Liver (tissue), 9 donors: ENCODE results near the gene TEX48. TPM values are rescaled to one million over a fixed set of nuclear protein-coding genes. Genes with fewer than 3 reads are reported as not detected.

ENCODE experiments used
- DNase-seq: peaks from one replicate; pipeline ENCODE4 v3.0.0-alpha.2; 2017; ENCODE audit warnings: low spot score
- H3K27ac ChIP-seq, 2 donors: one replicate each; pipeline ENCODE4 v1.7.0; 2013; ENCODE audit warnings: inconsistent platforms in 2 of 2, low read length in 2 of 2, control low read depth in 1 of 2, low read depth in 1 of 2, mild to moderate bottlenecking in 1 of 2
- H3K27me3 ChIP-seq, 4 donors: one replicate each; pipeline versions ENCODE4 v1.6.1 to v1.7.0; 2013; ENCODE audit warnings: low read length in 3 of 4, inconsistent platforms in 1 of 4, mild to moderate bottlenecking in 1 of 4, moderate library complexity in 1 of 4; ENCODE audit not compliant: control insufficient read depth in 4 of 4, insufficient read depth in 4 of 4
- H3K36me3 ChIP-seq, 4 donors: one replicate each; pipeline versions ENCODE4 v1.6.1 to v1.7.0; 2013; ENCODE audit warnings: low read length in 3 of 4, mild to moderate bottlenecking in 3 of 4, low read depth in 1 of 4, moderate library complexity in 1 of 4; ENCODE audit not compliant: control insufficient read depth in 4 of 4, insufficient read depth in 3 of 4
- H3K4me1 ChIP-seq, 4 donors: one replicate each; pipeline versions ENCODE4 v1.6.1 to v1.7.0; 2013; ENCODE audit warnings: low read length in 3 of 4, mild to moderate bottlenecking in 3 of 4, moderate library complexity in 1 of 4; ENCODE audit not compliant: control insufficient read depth in 4 of 4, insufficient read depth in 4 of 4
- H3K4me3 ChIP-seq, 3 donors: one replicate each; pipeline versions ENCODE4 v1.6.1 to v1.7.0; 2013; ENCODE audit warnings: low read length in 3 of 3, control low read depth in 1 of 3, low read depth in 1 of 3, mild to moderate bottlenecking in 1 of 3
- H3K9ac ChIP-seq, 2 donors: one replicate each; pipeline ENCODE4 v1.7.0; 2013; ENCODE audit warnings: low read length in 2 of 2, mild to moderate bottlenecking in 2 of 2, moderate library complexity in 2 of 2, control low read depth in 1 of 2, low read depth in 1 of 2
- H3K9me3 ChIP-seq, 4 donors: one replicate each; pipeline versions ENCODE4 v1.6.1 to v1.7.0; 2013; ENCODE audit warnings: low read length in 3 of 4; ENCODE audit not compliant: control insufficient read depth in 4 of 4
- ATF3 ChIP-seq: IDR thresholded peaks from 2 replicates; pipeline ENCODE4 v1.6.1; 2016; ENCODE audit warnings: antibody characterized with exemption
- CTCF ChIP-seq: fragments of 150-350 bp; IDR thresholded peaks from 2 replicates; pipeline ENCODE4 v1.5.1; 2017; ENCODE audit warnings: improper control_type of control experiment, low read depth, low read length; ENCODE audit not compliant: missing input control
- FOXA2 ChIP-seq: IDR thresholded peaks from 2 replicates; pipeline ENCODE4 v1.6.1; 2016; ENCODE audit warnings: antibody characterized with exemption
- GABPA ChIP-seq, 2 donors: IDR thresholded peaks in 1 of 2; conservative IDR thresholded peaks in 1 of 2; 2 replicates each; pipeline ENCODE4 v1.6.1; 2016; ENCODE audit warnings: antibody characterized with exemption in 2 of 2, mild to moderate bottlenecking in 1 of 2, moderate library complexity in 1 of 2
- HNF4A ChIP-seq, 2 donors: conservative IDR thresholded peaks; 2 replicates each; pipeline ENCODE4 v1.6.1; 2016; ENCODE audit warnings: antibody characterized with exemption in 2 of 2, mild to moderate bottlenecking in 2 of 2
- JUND ChIP-seq, 2 donors: IDR thresholded peaks; 2 replicates each; pipeline ENCODE4 v1.6.1; 2016; ENCODE audit warnings: antibody characterized with exemption in 2 of 2
- NR2F2 ChIP-seq: IDR thresholded peaks from 2 replicates; pipeline ENCODE4 v1.6.1; 2016; ENCODE audit warnings: antibody characterized with exemption
- RAD21 ChIP-seq, 2 donors: IDR thresholded peaks; 2 replicates each; pipeline ENCODE4 v1.6.1; 2016; ENCODE audit warnings: antibody characterized with exemption in 2 of 2, mild to moderate bottlenecking in 2 of 2
- RXRA ChIP-seq, 2 donors: IDR thresholded peaks; 2 replicates each; pipeline ENCODE4 v1.6.1; 2017 to 2018; ENCODE audit warnings: antibody characterized with exemption in 2 of 2, mild to moderate bottlenecking in 1 of 2
- SP1 ChIP-seq: IDR thresholded peaks from 2 replicates; pipeline ENCODE4 v1.6.1; 2018; ENCODE audit warnings: antibody characterized with exemption, mild to moderate bottlenecking
- ZBTB33 ChIP-seq: IDR thresholded peaks from 2 replicates; pipeline ENCODE4 v1.6.1; 2016; ENCODE audit warnings: antibody characterized with exemption
- WGBS: extraction: QIAGEN DNeasy Blood & Tissue Kit; methylation state at CpG from one replicate; pipeline ENCODE4 v1.1.7; 2013; 5-methylcytosine and 5-hydroxymethylcytosine counted together
- polyA plus RNA-seq, 2 donors: library from polyadenylated mRNA; stranded (reverse) in 1 of 2; unstranded in 1 of 2; fragments of 200-250 nt in 1 of 2; fragments of >200 nt in 1 of 2; fragmentation: Nextera tagmentation in 1 of 2; extraction: Ambion mirVana in 1 of 2; gene quantifications; one replicate each; pipeline versions ENCODE4 v1.2.1 to v1.2.3, GENCODE V29; 2013 to 2015
- total RNA-seq, 2 donors: library from RNA; depleted of rRNA; stranded (reverse); fragments of >200 nt; gene quantifications; one replicate each; pipeline ENCODE4 v1.2.3, GENCODE V29; 2014
- TF ChIP-seq, protein P1 (sequence below): IDR thresholded peaks from 2 replicates; pipeline ENCODE4 v1.6.1; 2016; ENCODE audit warnings: antibody characterized with exemption, mild to moderate bottlenecking
- TF ChIP-seq, protein P2 (sequence below): IDR thresholded peaks from 2 replicates; pipeline ENCODE4 v1.6.1; 2016; ENCODE audit warnings: antibody characterized with exemption
- donor health status: healthy.
- donor health status: healthy.
- donor health status: healthy.
- donor health status: healthy.
- donor health status: healthy.

The TEX48 gene
- total and polyA plus RNA-seq, 4 donors: not detected

- TF ChIP-seq, protein P1, sequence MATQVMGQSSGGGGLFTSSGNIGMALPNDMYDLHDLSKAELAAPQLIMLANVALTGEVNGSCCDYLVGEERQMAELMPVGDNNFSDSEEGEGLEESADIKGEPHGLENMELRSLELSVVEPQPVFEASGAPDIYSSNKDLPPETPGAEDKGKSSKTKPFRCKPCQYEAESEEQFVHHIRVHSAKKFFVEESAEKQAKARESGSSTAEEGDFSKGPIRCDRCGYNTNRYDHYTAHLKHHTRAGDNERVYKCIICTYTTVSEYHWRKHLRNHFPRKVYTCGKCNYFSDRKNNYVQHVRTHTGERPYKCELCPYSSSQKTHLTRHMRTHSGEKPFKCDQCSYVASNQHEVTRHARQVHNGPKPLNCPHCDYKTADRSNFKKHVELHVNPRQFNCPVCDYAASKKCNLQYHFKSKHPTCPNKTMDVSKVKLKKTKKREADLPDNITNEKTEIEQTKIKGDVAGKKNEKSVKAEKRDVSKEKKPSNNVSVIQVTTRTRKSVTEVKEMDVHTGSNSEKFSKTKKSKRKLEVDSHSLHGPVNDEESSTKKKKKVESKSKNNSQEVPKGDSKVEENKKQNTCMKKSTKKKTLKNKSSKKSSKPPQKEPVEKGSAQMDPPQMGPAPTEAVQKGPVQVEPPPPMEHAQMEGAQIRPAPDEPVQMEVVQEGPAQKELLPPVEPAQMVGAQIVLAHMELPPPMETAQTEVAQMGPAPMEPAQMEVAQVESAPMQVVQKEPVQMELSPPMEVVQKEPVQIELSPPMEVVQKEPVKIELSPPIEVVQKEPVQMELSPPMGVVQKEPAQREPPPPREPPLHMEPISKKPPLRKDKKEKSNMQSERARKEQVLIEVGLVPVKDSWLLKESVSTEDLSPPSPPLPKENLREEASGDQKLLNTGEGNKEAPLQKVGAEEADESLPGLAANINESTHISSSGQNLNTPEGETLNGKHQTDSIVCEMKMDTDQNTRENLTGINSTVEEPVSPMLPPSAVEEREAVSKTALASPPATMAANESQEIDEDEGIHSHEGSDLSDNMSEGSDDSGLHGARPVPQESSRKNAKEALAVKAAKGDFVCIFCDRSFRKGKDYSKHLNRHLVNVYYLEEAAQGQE: no peak
- TF ChIP-seq CTCF: no peak
Measured at GRCh38 chr9:114718801-114719221, 36.8 kb upstream of the TEX48 start (continued).

GRCh38 chr9:114717908-114718486 lies 36.0 kb upstream of the TEX48 start:
- H3K27me3 ChIP-seq: peaks cover 0 to 2% (median 0%) of the 10 kb centered on the region in 4 donors
- no peak for TF ChIP-seq GABPA (IDR thresholded peaks at IDR 0.05 in 1 of 2, conservative IDR thresholded peaks at IDR 0.05 in 1 of 2)
- no peak for TF ChIP-seq JUND (IDR thresholded peaks at IDR 0.05)
- no peak for DNase-seq
- H3K36me3 ChIP-seq: no peaks in the 10 kb centered on the region
- peaks cover 0 to 11% (median 7%) of the 10 kb centered on the region in 4 donors for H3K4me1 ChIP-seq
- H3K4me3 ChIP-seq: no peak overlapping the region
- peaks cover 0 to 2% (median 0%) of the 10 kb centered on the region in 4 donors for H3K9me3 ChIP-seq
- no peak overlapping the region for H3K27ac ChIP-seq
- no peak overlapping the region for H3K9ac ChIP-seq
- WGBS: 86% methylated on average over 3 of the region's 3 CpGs

GRCh38 chr9:114709636-114710035 lies 27.6 kb upstream of the TEX48 start:
- H3K9ac ChIP-seq: no peak overlapping the region
- no peaks in the 10 kb centered on the region for H3K27me3 ChIP-seq
- no peak for DNase-seq
- H3K9me3 ChIP-seq: no peaks in the 10 kb centered on the region
- no peak for TF ChIP-seq HNF4A (conservative IDR thresholded peaks at IDR 0.05)
- TF ChIP-seq, protein P2, sequence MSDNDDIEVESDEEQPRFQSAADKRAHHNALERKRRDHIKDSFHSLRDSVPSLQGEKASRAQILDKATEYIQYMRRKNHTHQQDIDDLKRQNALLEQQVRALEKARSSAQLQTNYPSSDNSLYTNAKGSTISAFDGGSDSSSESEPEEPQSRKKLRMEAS: no peak
- no peak for TF ChIP-seq NR2F2
- no peak for TF ChIP-seq GABPA (IDR thresholded peaks at IDR 0.05 in 1 of 2, conservative IDR thresholded peaks at IDR 0.05 in 1 of 2)
- no peak for TF ChIP-seq FOXA2
- no peak for TF ChIP-seq RAD21 (IDR thresholded peaks at IDR 0.05)
- TF ChIP-seq ATF3: no peak
- no peak for TF ChIP-seq JUND (IDR thresholded peaks at IDR 0.05)
- no peak for TF ChIP-seq CTCF
- no peak for TF ChIP-seq RXRA (IDR thresholded peaks at IDR 0.05)
- no peak for TF ChIP-seq SP1
- no peak for TF ChIP-seq ZBTB33
- no peaks in the 10 kb centered on the region for H3K36me3 ChIP-seq
- no peaks in the 10 kb centered on the region for H3K4me1 ChIP-seq
- H3K4me3 ChIP-seq: no peak overlapping the region
- 81% methylated on average over 1 of the region's 1 CpG for WGBS
- H3K27ac ChIP-seq: no peak overlapping the region
